Thoracic aorta (tissue), 2 donors: ENCODE results near the gene SAMD11. TPM values are rescaled to one million over a fixed set of nuclear protein-coding genes. Genes with fewer than 3 reads are reported as not detected.
A peak's percentile ranks its signal among the peaks of the same experiment; 100 is the strongest.

Experiments used
- ATAC-seq: fragments of 150-250 bp; one replicate; pipeline ENCODE4 v1.8.0; 2017; ENCODE audit warnings: low read depth; ENCODE audit not compliant: insufficient number of reproducible peaks, low FRiP score
- DNase-seq: peaks from one replicate; pipeline ENCODE4 v3.0.0-alpha.2; 2020; ENCODE audit warnings: low spot score
- H3K27ac ChIP-seq, 2 donors: fragments of 200-600 bp; sonication (generic); 1 replicate in 1 of 2; 2 replicates in 1 of 2; pipeline ENCODE4 v1.5.1; 2016; ENCODE audit warnings: mild to moderate bottlenecking in 2 of 2, moderate library complexity in 2 of 2
- H3K27me3 ChIP-seq: fragments of 200-600 bp; sonication (generic); replicated peaks from 2 replicates; pipeline ENCODE4 v1.6.0; 2016; ENCODE audit warnings: mild to moderate bottlenecking; ENCODE audit not compliant: insufficient read depth
- H3K36me3 ChIP-seq: fragments of 200-600 bp; sonication (generic); one replicate; pipeline ENCODE4 v1.5.1; 2016
- H3K4me1 ChIP-seq, 2 donors: fragments of 200-600 bp; sonication (generic); 1 replicate in 1 of 2; 2 replicates in 1 of 2; pipeline versions ENCODE4 v1.5.1 to v1.6.0; 2016; ENCODE audit warnings: low read depth in 2 of 2, mild to moderate bottlenecking in 1 of 2; ENCODE audit not compliant: control insufficient read depth in 1 of 2
- H3K4me3 ChIP-seq: fragments of 200-600 bp; sonication (generic); 2 replicates; pipeline ENCODE4 v1.5.1; 2016; ENCODE audit warnings: mild to moderate bottlenecking
- H3K9me3 ChIP-seq: fragments of 200-600 bp; sonication (generic); 2 replicates; pipeline ENCODE4 v1.5.1; 2016
- CTCF ChIP-seq: fragments of 200-600 bp; sonication (generic); IDR thresholded peaks from one replicate; pipeline ENCODE4 v1.5.1; 2019; ENCODE audit warnings: antibody characterized with exemption
- total RNA-seq, 2 donors: library from RNA; depleted of rRNA; stranded (reverse); fragments of >200 nt; gene quantifications; one replicate each; pipeline versions ENCODE4 v1.1.0 to v1.2.3, GENCODE V29; 2016

SAMD11 gene
- total RNA-seq, 2 donors from 2014 or later = 10.2 to 18.8 TPM

GRCh38 chr1:966704-967300, 43.1 kb downstream of the SAMD11 start:
- Histone ChIP-seq H3K27ac (peak overlapping the region in 1 of 2 donors; percentile 48), H3K36me3 (no peaks in the 10 kb centered on the region), H3K4me3 (peak overlapping the region; percentile 92), H3K9me3 (no peaks in the 10 kb centered on the region), H3K27me3 (peaks cover 1% of the 10 kb centered on the region), H3K4me1 (peaks cover 6 to 9% of the 10 kb centered on the region in 2 donors)
- no peak for TF ChIP-seq CTCF
- ATAC-seq = no peak
- DNase-seq = no peak

GRCh38 chr1:967466-968343, 44.0 kb downstream of the SAMD11 start:
- Histone ChIP-seq H3K4me1 (peaks cover 6 to 9% of the 10 kb centered on the region in 2 donors), H3K27me3 (peaks cover 5% of the 10 kb centered on the region), H3K9me3 (no peaks in the 10 kb centered on the region), H3K36me3 (no peaks in the 10 kb centered on the region), H3K4me3 (peak overlapping the region; percentile 92), H3K27ac (no peak overlapping the region)
- ATAC-seq (no peak), DNase-seq (no peak)
- TF ChIP-seq CTCF = no peak

- Histone ChIP-seq H3K27me3 (peaks cover 5% of the 10 kb centered on the region), H3K4me1 (peaks cover 6 to 9% of the 10 kb centered on the region in 2 donors)
Observed at GRCh38 chr1:969260-969855, 45.6 kb downstream of the SAMD11 start.

GRCh38 chr1:970242-970972, 46.7 kb downstream of the SAMD11 start:
- Histone ChIP-seq H3K9me3 (no peaks in the 10 kb centered on the region), H3K27ac (no peak overlapping the region), H3K4me1 (peaks cover 6 to 9% of the 10 kb centered on the region in 2 donors), H3K36me3 (no peaks in the 10 kb centered on the region), H3K27me3 (peaks cover 5% of the 10 kb centered on the region), H3K4me3 (no peak overlapping the region)
- TF ChIP-seq CTCF = no peak
- DNase-seq = no peak
- no peak for ATAC-seq

More at GRCh38 chr1:969260-969855, 45.6 kb downstream of the SAMD11 start:
- Histone ChIP-seq H3K36me3 (no peaks in the 10 kb centered on the region), H3K9me3 (no peaks in the 10 kb centered on the region), H3K4me3 (no peak overlapping the region), H3K27ac (no peak overlapping the region)
- ATAC-seq (no peak), DNase-seq (no peak)
- no peak for TF ChIP-seq CTCF
